Omental fat pad (tissue), 4 donors: Measurements from ENCODE around the gene ANKEF1. TPM values are rescaled to one million over a fixed set of nuclear protein-coding genes. Genes with fewer than 3 reads are reported as not detected.

Source experiments
- ATAC-seq: fragments of 150-250 bp; one replicate; pipeline ENCODE4 v1.9.1; 2016; ENCODE audit warnings: mild to moderate bottlenecking, moderate library complexity; ENCODE audit not compliant: low FRiP score
- DNase-seq: peaks from one replicate; pipeline ENCODE4 v3.0.0-alpha.2; 2019; ENCODE audit warnings: low spot score
- CTCF ChIP-seq, 3 donors: fragments of 450-650 bp; IDR thresholded peaks; one replicate each; pipeline ENCODE4 v1.5.1; 2016 to 2017; ENCODE audit warnings: antibody characterized with exemption in 3 of 3, mild to moderate bottlenecking in 3 of 3, moderate library complexity in 2 of 3
- total RNA-seq, 4 donors: library from RNA; depleted of rRNA; stranded (reverse); fragments of >200 nt; gene quantifications; one replicate each; pipeline ENCODE4 v1.1.0, GENCODE V29; 2016

The ANKEF1 gene
- total RNA-seq, 4 donors from 2014 or later: 2.4 to 6.5 (median 4.4) TPM

- no peak for TF ChIP-seq CTCF (IDR thresholded peaks at IDR 0.05)
- ATAC-seq: no peak
- DNase-seq: no peak
These were observed 39.1 kb upstream of the ANKEF1 start for GRCh38 chr20:9995510-9996272.

GRCh38 chr20:9996944-9997343 lies 37.8 kb upstream of the ANKEF1 start:
- DNase-seq (no peak), ATAC-seq (no peak)
- no peak for TF ChIP-seq CTCF (IDR thresholded peaks at IDR 0.05)

GRCh38 chr20:9999645-10000044 lies 35.1 kb upstream of the ANKEF1 start:
- no peak for DNase-seq
- ATAC-seq: no peak
- TF ChIP-seq CTCF (IDR thresholded peaks at IDR 0.05): no peak

- no peak for TF ChIP-seq CTCF (IDR thresholded peaks at IDR 0.05)
- no peak for ATAC-seq
- no peak for DNase-seq
These were observed 31.9 kb upstream of the ANKEF1 start for GRCh38 chr20:10002866-10003265.

GRCh38 chr20:10004900-10005299 lies 29.9 kb upstream of the ANKEF1 start:
- no peak for DNase-seq
- no peak for TF ChIP-seq CTCF (IDR thresholded peaks at IDR 0.05)
- no peak for ATAC-seq

GRCh38 chr20:10005885-10006284 lies 28.9 kb upstream of the ANKEF1 start:
- no peak for TF ChIP-seq CTCF (IDR thresholded peaks at IDR 0.05)
- ATAC-seq: no peak
- DNase-seq: no peak

GRCh38 chr20:10006447-10007090 lies 28.2 kb upstream of the ANKEF1 start:
- TF ChIP-seq CTCF (IDR thresholded peaks at IDR 0.05): no peak
- ATAC-seq (no peak), DNase-seq (no peak)
